ES-I3 (cell line): Measurements from ENCODE around the gene PTPN18.

Source experiments
- H3K36me3 ChIP-seq: 2 replicates; pipeline ENCODE4 v1.6.1; 2013; ENCODE audit warnings: mild to moderate bottlenecking, low read length, control low read depth, moderate library complexity; ENCODE audit not compliant: insufficient read depth
- H3K4me1 ChIP-seq: 2 replicates; pipeline ENCODE4 v1.6.1; 2013; ENCODE audit warnings: mild to moderate bottlenecking, control low read depth, low read length; ENCODE audit not compliant: insufficient read depth
- H3K9ac ChIP-seq: 2 replicates; pipeline ENCODE4 v1.6.1; 2013; ENCODE audit warnings: low read depth, mild to moderate bottlenecking, low read length, moderate library complexity
- H3K9me3 ChIP-seq: 2 replicates; pipeline ENCODE4 v1.6.1; 2013; ENCODE audit warnings: mild to moderate bottlenecking, low read length, moderate library complexity; ENCODE audit not compliant: control insufficient read depth, insufficient read depth

Gene PTPN18

DNA sequence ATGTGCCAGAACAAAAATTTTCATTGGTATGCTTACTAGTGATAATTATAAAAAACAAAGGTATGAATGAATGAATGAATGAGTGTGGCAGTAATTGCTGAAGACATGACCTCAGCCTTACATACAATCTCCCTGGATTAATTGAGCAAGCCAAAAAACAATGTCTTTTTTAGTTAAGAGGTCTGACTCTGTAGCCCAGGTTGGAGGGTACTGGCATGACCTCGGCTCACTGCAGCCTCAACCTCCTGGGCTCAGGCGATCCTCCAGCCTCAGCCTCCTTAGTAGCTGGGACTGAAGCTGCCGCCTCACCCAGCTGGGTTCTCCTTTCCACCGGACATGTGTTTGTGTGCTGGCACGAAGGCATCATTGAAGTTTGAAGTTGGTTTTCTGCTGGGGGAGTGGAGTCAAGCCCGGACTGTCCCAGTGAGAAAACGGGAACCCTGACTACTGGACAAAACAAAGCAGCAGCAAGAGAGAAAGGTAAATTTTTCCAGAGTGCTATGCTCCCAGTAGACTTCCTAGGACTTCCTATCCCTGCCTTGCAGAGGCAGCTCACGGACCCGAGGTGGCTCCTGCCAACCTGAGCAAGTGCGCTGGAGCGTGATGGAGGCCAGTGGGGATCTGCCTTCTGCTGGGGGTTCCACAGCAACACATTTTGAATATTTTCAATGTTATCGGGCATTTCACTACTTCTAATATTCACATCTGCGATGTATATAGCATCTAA is 19.5 kb upstream of the PTPN18 start:
- Histone ChIP-seq H3K9me3 (no peaks in the 10 kb centered on the region), H3K4me1 (peaks cover 3% of the 10 kb centered on the region), H3K9ac (peak overlapping the region; percentile 70; the same call in 1 of the 2 replicates), H3K36me3 (no peaks in the 10 kb centered on the region)

DNA sequence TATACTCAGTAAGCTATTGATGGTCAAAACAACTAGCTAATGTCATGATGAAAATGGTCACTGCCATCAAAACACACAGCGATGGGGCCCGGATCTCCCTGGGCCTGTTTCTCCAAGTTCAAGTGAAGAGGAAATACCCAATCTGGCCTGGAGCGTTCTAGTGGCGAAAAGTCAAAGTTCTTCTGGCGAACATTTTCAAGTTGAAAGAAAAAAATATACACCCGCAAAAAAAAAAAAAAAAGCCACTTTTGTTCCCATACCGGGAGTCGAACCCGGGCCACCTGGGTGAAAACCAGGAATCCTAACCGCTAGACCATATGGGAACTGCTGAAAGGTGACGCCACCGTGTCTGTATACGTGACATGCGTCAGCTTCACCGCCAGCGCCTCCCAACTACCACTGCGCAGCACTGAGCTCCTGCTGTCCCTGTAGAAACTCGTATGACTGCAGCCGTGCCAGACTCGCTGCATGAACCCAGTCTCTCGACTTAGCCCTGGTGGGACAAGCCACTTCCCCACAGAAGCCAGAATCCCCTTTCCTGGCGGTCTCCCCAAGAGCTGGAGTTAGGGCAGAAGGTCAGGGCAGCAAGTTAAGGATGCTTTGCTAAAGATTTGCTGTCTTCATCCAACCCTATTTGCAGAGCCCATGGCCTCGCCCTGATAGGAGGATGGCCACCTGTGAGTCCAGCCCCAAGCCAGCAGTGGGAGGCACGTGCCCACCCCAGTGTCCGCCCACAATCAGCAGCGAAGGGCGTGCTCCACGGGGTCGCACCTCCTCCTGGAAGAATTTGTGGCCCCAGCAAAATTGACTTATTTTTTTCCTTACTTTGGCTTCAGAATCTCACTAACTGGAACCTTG is 18.8 kb upstream of the PTPN18 start:
- no peaks in the 10 kb centered on the region for H3K36me3 ChIP-seq
- H3K9me3 ChIP-seq, result no peaks in the 10 kb centered on the region
- peaks cover 3% of the 10 kb centered on the region for H3K4me1 ChIP-seq
- H3K9ac ChIP-seq, result peak overlapping the region; percentile 70

DNA sequence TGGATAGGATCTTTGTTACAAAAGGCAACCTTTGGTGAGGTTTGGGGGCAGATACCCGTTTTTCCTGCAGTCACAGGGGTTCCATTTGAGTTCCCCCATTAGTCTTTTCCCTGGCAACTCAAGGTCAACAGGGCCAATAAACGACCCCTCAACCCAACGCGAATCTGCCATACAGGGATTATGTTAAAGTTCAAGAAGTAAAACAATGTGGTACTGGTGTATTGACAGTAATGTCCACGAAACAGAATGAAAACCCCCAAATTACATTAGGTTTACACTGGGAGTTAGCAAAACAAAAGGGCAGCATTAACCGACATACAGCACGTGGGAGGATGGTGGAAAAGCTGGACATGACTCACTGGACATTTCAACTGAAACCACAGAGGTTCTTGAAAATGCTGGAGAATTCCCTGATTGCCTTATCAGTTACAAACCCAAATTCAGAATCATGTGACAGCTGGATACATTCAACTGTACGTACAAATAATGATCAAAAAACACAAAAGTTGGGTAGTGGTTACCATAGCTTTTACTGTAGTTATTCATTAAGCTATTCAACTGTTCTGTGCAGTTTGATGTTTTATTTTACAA is 18.0 kb upstream of the PTPN18 start:
- H3K9ac ChIP-seq, result peak overlapping the region; percentile 70; the same call in 1 of the 2 replicates
- H3K9me3 ChIP-seq, result no peaks in the 10 kb centered on the region
- no peaks in the 10 kb centered on the region for H3K36me3 ChIP-seq
- H3K4me1 ChIP-seq, result peaks cover 3% of the 10 kb centered on the region

DNA sequence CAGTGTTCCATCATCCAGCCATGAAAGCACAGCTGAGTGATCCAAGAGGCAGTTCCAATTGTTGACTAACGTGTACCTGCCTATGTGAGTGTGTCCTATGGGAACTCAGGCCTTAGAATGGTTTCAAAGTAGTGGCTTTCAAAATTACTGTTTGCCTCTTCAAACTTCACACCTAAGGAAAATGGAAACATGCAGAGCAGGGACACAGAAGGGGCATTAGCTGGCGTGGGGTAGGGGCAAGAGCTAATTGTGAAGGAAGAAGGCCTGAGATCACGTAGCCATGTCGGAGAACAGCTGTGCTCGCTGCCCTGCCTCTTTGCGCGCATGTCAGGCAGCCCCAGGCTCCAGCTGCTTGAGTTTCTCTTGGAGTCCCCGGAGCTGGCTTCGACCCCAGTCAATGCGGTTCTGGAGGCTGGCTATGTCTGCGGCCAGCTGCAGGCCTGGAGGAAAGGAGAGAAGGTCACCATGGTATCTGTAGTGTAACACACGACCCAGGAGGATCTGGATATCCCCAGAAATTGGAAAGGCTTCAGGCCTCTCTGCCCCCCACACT is 17.0 kb upstream of the PTPN18 start:
- H3K36me3 ChIP-seq, result no peaks in the 10 kb centered on the region
- H3K9me3 ChIP-seq, result no peaks in the 10 kb centered on the region
- no peak overlapping the region for H3K9ac ChIP-seq
- peaks cover 3% of the 10 kb centered on the region for H3K4me1 ChIP-seq

DNA sequence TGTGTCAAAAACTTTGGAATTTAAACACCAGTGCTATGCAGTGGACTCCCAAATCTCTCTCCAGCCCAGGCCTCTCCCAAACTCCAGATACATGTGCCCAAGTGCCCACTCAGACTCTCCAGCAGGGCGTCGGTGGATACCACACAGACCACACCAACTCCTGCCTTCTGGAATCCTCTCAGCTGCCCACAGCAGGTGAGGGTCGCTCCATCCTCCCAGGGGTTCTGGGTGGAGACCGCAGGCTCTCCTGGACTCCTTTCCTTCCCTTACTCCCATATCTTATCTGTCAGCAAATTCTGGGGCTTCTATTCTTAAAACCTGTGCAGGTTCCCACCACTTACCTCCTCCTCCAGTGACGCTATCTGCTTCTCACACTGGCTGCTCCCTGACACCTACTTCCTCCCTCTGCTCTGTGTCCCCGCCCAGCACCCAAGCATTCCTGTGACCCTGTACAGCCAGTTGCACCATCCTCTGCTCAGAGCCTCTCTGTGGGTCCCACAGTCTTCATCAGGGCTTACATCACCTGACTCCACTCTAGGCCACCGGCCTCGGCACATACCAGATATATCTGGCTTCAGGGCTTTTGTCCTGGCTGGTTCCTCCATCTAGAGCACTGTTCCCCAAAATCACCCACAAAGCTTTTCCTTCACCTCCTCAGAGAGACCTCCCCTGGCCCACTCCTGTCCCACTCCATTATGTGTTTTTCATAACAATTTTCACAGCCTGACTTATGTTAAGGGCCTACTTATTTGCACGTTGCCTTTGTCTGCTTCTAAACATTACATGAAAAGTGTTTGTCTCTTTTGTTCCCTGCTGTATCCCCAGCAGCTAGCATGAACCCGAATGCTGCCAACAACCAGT is 15.7 kb upstream of the PTPN18 start:
- peaks cover 6% of the 10 kb centered on the region; the same call in 1 of the 2 replicates for H3K36me3 ChIP-seq

DNA sequence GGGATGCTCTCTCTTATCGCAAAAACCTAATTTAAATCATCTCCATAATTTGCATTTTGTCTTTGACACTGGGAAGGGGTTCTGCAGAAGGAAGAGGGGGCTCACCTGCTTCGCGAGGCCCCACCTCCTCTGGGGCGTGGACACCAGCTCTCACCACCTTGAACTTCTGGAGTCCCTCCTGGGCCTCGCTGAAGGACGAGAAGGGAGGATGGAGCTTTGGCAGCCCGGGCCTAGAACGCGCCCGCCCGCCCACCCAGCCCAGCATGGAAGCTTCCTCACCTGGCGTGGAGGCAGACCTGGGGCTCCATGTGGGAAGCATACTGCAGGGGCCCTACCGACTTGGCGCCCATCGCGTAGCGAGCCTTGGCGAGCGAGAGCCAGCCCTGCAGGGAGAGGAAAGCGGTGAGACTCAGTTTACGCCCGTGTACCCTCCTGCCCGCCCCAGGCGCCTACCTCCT is 14.3 kb upstream of the PTPN18 start:
- Histone ChIP-seq H3K9ac (peak overlapping the region; percentile 69), H3K9me3 (no peaks in the 10 kb centered on the region), H3K36me3 (peaks cover 11% of the 10 kb centered on the region; the same call in 1 of the 2 replicates), H3K4me1 (peaks cover 3% of the 10 kb centered on the region)

More for the DNA sequence above, 15.7 kb upstream of the PTPN18 start:
- Histone ChIP-seq H3K4me1 (peaks cover 3% of the 10 kb centered on the region), H3K9me3 (no peaks in the 10 kb centered on the region), H3K9ac (no peak overlapping the region)

DNA sequence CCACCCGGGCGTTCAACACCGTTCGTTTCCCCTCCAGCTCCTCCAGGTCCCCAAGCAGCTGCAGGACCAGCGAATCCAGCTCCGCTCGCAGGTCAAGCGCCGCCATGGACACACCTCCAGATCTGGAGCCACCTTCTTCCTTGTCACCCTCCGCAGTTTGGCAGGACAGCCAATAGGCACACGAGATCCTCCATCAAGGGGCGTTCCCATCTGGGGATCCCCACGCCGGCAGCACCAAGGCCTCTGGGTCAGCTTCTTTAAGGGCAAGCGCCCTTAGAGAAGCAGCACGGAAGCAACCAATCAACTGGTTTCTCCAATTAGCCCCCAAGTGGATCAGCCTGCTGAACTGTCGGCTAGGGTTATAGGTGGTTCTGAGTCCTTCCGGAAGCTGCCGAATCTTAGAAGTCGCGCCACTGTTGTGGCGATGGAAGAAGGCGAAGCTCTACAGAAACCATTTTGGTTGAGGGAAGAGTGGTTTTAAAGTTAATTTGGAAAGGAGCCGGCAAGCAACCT is 13.8 kb upstream of the PTPN18 start:
- H3K4me1 ChIP-seq, result peaks cover 3% of the 10 kb centered on the region
- peak overlapping the region; percentile 69 for H3K9ac ChIP-seq
- H3K9me3 ChIP-seq, result no peaks in the 10 kb centered on the region
- peaks cover 12% of the 10 kb centered on the region for H3K36me3 ChIP-seq

DNA sequence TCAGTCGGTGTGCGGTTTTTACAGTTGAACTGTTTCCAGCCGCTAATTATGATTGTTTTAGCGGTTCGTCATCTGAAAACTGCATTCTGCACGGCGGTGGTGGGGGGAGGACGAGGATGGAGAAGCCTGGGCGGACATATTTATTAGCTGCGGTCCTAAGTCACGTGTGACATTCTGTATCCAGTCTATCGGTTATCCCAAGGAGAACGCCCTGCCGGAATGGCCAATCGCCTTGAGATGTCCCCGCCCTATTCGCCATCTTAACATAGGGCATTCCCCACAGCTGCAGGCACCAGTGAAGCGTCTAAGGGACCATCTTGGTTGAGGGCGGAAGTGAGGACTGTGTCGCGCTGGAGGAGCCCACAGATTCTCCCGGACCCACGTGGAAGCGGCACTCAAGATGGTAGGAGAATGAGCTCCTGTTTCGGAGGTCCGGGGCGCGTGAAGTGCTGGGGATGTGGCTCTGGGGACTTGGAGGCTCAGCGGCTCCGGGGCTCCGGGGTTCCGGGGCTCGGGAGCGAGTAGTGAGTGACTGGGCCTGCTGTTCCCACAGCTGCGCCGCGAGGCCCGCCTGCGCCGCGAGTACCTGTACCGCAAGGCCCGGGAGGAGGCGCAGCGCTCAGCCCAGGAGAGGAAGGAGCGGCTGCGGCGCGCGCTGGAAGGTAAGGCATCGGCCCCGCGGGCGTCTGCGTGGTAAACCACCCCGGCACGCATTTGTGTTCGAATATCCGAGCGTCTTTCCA is 13.2 kb upstream of the PTPN18 start, which contains the start of gene IMP4:
Gene IMP4, plus strand, starts transcription at position 365 of the 743 bp plus-strand sequence. Its CDS starts 36 bp downstream, at position 401.
- H3K36me3 ChIP-seq, result peaks cover 14% of the 10 kb centered on the region
- peak within 1 kb of the TSS; percentile 69 for H3K9ac ChIP-seq
- H3K9me3 ChIP-seq, result no peaks in the 10 kb centered on the region
- peaks cover 2% of the 10 kb centered on the region for H3K4me1 ChIP-seq

DNA sequence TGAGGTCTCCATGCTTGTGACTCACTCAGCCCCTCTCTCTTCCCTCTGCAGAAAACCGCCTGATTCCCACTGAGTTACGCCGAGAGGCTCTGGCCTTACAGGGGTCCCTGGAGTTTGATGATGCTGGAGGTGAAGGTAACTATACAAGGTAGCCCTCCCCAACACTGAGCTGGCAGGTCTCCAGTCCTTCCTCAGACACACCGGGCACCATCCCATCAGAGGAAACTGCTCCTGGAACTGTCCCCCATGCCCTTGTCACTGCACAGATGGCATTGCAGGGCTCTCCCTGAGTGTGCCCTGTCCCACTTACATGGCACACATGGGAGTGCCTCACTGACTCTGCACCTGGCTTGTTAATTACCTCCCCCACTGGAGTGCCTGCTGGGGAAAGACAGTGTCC is 11.3 kb upstream of the PTPN18 start:
- no peak overlapping the region for H3K9ac ChIP-seq
- no peaks in the 10 kb centered on the region for H3K4me1 ChIP-seq
- no peaks in the 10 kb centered on the region for H3K9me3 ChIP-seq
- peaks cover 14% of the 10 kb centered on the region for H3K36me3 ChIP-seq

DNA sequence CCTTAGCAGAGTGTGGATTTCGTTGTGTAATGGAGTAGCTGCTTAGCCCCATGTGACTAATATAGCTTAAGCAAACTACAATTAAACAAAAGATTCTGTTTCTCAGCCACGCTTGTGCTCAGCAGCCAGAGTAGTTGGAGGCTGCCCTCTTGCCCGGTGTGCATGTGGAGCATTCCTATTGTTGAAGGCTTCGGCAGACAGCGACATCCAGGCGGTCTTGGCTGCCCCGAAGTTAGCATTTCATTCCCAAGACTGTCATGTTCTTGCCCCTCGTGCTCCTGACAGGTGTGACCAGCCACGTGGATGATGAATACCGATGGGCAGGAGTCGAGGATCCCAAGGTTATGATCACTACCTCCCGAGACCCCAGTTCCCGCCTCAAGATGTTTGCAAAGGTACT is 10.8 kb upstream of the PTPN18 start:
- Histone ChIP-seq H3K4me1 (no peaks in the 10 kb centered on the region), H3K9ac (no peak overlapping the region), H3K36me3 (peaks cover 14% of the 10 kb centered on the region), H3K9me3 (no peaks in the 10 kb centered on the region)

DNA sequence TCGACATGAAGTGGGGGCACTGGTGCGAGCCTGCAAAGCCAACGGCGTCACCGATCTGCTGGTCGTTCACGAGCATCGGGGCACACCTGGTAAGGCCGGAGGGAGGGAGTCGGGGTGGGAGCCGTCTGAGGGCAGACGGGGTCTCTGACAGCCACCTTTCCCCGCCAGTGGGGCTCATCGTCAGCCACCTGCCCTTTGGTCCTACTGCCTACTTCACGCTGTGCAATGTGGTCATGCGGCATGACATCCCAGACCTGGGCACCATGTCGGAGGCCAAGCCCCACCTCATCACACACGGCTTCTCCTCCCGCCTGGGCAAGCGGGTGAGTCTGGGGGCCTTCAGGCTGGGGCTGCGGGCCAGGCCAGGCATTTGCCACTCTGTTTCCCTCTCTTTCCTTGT is 10.2 kb upstream of the PTPN18 start:
- Histone ChIP-seq H3K36me3 (peaks cover 14% of the 10 kb centered on the region), H3K4me1 (no peaks in the 10 kb centered on the region), H3K9ac (no peak overlapping the region), H3K9me3 (no peaks in the 10 kb centered on the region)

DNA sequence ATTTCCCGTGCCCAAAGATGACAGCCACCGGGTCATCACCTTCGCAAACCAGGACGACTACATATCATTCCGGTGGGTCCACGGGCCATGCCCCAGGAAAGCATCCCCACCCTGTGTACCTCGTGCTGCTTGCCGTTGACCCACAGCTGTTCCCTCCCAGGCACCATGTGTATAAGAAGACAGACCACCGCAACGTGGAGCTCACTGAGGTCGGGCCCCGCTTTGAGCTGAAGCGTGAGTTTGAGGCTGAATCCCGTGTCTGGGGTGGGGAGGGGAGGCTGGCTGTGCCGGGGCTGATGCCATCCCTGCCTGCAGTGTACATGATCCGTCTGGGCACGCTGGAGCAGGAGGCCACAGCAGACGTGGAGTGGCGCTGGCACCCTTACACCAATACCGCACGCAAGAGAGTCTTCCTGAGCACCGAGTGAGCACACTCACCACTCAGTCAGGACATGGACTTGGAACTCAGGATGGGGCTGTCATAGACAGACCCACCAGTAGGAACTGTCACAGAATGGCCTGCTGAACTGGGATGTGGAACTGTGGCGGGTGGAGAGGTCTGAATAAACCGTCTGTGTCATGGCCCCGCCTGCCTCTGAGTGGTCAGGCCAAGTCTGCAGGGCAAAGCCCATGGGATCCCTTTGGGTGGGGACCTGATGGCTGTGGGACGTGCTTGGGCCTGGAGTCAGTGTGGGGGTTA is 9.7 kb upstream of the PTPN18 start:
- no peaks in the 10 kb centered on the region for H3K4me1 ChIP-seq
- no peak overlapping the region for H3K9ac ChIP-seq
- no peaks in the 10 kb centered on the region for H3K9me3 ChIP-seq
- peaks cover 14% of the 10 kb centered on the region for H3K36me3 ChIP-seq
